ENCODE data around the gene SDK2.

DNA sequence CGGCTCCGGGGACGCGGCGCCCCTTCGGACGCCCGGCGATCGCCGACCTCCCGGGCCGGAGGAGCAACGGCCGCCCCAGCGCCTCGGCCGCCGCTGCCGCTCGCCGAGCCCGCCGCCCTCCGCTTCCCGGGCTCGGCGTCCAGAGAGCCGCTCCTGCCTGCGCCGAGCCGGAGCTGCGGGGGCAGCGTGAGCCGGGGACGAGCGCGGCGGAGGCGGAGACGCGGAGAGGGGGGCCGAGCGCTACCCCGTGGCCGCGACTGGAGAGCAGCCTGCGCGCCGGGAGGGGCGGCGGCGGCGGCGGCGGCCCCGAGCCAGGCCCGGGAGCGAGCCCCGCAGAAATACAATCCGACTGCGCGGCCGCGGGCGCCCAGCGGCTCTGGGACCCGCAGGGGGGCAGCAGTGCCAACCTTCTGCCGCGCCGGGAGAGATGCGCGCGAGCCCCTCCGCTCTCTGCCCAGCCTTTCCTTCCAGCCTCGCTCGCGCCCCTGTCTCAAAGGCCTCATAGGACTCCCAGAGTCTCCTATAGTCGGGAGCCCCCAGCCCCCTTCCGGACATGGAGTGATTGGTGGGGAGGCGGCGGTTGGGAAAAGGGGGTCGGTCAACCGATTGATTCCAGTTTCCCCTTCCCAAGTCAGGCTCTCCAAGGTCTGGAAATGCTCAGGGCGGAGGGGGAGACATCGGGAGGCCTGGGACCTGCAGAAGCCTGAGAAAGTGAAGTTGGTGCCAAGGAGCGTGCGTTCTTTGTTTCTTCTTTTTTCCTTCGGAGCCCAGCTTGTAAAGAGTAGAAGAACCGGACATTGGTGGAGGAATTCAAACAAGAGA, 1.0 kb upstream of the SDK2 start:
- TF ChIP-seq, protein P1, sequence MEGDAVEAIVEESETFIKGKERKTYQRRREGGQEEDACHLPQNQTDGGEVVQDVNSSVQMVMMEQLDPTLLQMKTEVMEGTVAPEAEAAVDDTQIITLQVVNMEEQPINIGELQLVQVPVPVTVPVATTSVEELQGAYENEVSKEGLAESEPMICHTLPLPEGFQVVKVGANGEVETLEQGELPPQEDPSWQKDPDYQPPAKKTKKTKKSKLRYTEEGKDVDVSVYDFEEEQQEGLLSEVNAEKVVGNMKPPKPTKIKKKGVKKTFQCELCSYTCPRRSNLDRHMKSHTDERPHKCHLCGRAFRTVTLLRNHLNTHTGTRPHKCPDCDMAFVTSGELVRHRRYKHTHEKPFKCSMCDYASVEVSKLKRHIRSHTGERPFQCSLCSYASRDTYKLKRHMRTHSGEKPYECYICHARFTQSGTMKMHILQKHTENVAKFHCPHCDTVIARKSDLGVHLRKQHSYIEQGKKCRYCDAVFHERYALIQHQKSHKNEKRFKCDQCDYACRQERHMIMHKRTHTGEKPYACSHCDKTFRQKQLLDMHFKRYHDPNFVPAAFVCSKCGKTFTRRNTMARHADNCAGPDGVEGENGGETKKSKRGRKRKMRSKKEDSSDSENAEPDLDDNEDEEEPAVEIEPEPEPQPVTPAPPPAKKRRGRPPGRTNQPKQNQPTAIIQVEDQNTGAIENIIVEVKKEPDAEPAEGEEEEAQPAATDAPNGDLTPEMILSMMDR (IDR thresholded peaks at IDR 0.05; ENCODE audit: low read depth, low read length, poor library complexity, severe bottlenecking), result no peak
- peak; percentile 73; the same call in 1 of the 2 replicates for TF ChIP-seq EZH2phosphoT487 (IDR thresholded peaks at IDR 0.05; ENCODE audit: borderline replicate concordance, low read length)

Data from DOHH2 (cell line).